T47D (cell line): ENCODE measurements around the gene ADCY5.

Source experiments
- DNase-seq, 2 experiments: peaks; one replicate each; pipeline versions ENCODE4 v3.0.0 to v3.0.0-alpha.2; 2011 to 2012; ENCODE audit warnings: low read depth in 1 of 2, low spot score in 1 of 2
- JUND ChIP-seq: IDR thresholded peaks from 2 replicates; pipeline ENCODE4 v1.6.1; 2012; ENCODE audit warnings: low read depth
- in situ Hi-C: cut with HindIII; loops from 2 replicates; pipeline ENCODE4 v1.10.0; 2016; ENCODE audit warnings: low sequenced_read_pairs, low pct_unique_long_range_greater_than_20kb

The ADCY5 gene

GRCh38 chr3:123305192-123305591 lies 143.7 kb downstream of the ADCY5 start:
- TF ChIP-seq JUND, result no peak
- DNase-seq, result no peak
- in situ Hi-C loops, result no loop called here

- in situ Hi-C loops, result no loop called here
- no peak for DNase-seq
- TF ChIP-seq JUND, result no peak
Observed at GRCh38 chr3:123303976-123304560, 144.8 kb downstream of the ADCY5 start.

- in situ Hi-C loops, result no loop called here
- TF ChIP-seq JUND, result no peak
- DNase-seq, result no peak
Observed at GRCh38 chr3:123302961-123303360, 145.9 kb downstream of the ADCY5 start.

GRCh38 chr3:123301331-123302184 lies 147.3 kb downstream of the ADCY5 start:
- in situ Hi-C loops, result no loop called here
- no peak for DNase-seq
- no peak for TF ChIP-seq JUND

GRCh38 chr3:123300583-123300982 lies 148.3 kb downstream of the ADCY5 start:
- in situ Hi-C loops, result no loop called here
- no peak for TF ChIP-seq JUND
- DNase-seq, result no peak

- DNase-seq, result no peak
- in situ Hi-C loops, result no loop called here
- no peak for TF ChIP-seq JUND
Observed at GRCh38 chr3:123300056-123300455, 148.8 kb downstream of the ADCY5 start.

GRCh38 chr3:123299581-123299980 lies 149.3 kb downstream of the ADCY5 start:
- no peak for TF ChIP-seq JUND
- no peak for DNase-seq
- in situ Hi-C loops, result no loop called here

GRCh38 chr3:123298903-123299302 lies 150.0 kb downstream of the ADCY5 start:
- DNase-seq, result no peak
- TF ChIP-seq JUND, result no peak

GRCh38 chr3:123297627-123297899 lies 151.3 kb downstream of the ADCY5 start:
- no peak for TF ChIP-seq JUND
- in situ Hi-C loops, result no loop called here
- DNase-seq, result no peak

More at GRCh38 chr3:123298903-123299302, 150.0 kb downstream of the ADCY5 start:
- in situ Hi-C loops, result no loop called here

- no peak for TF ChIP-seq JUND
- in situ Hi-C loops, result no loop called here
- DNase-seq, result no peak
Observed at GRCh38 chr3:123296836-123297626, 151.9 kb downstream of the ADCY5 start.

- in situ Hi-C loops, result no loop called here
- no peak for TF ChIP-seq JUND
- no peak for DNase-seq
Observed at GRCh38 chr3:123296261-123296660, 152.6 kb downstream of the ADCY5 start.

- peak in 1 of 2 experiments; percentile 13 for DNase-seq
- no peak for TF ChIP-seq JUND
- in situ Hi-C loops, result no loop called here
Observed at GRCh38 chr3:123295901-123296250, 153.0 kb downstream of the ADCY5 start.

- in situ Hi-C loops, result no loop called here
- DNase-seq, result no peak
- no peak for TF ChIP-seq JUND
Observed at GRCh38 chr3:123295171-123295900, 153.6 kb downstream of the ADCY5 start.
